A549 treated with DMSO at 1 μM for 4 hours (cell line): ENCODE measurements around the gene MLXIPL. TPM values are rescaled to one million over a fixed set of nuclear protein-coding genes. Genes with fewer than 3 reads are reported as not detected.

ENCODE experiments used
- total RNA-seq: library from RNA; stranded (reverse); fragments of 200-300 nt; extraction: Qiagen RNA extraction; gene quantifications from 5 replicates; pipeline ENCODE4 v1.2.3, GENCODE V29; 2022; ENCODE audit warnings: low read depth

MLXIPL gene, protein sequence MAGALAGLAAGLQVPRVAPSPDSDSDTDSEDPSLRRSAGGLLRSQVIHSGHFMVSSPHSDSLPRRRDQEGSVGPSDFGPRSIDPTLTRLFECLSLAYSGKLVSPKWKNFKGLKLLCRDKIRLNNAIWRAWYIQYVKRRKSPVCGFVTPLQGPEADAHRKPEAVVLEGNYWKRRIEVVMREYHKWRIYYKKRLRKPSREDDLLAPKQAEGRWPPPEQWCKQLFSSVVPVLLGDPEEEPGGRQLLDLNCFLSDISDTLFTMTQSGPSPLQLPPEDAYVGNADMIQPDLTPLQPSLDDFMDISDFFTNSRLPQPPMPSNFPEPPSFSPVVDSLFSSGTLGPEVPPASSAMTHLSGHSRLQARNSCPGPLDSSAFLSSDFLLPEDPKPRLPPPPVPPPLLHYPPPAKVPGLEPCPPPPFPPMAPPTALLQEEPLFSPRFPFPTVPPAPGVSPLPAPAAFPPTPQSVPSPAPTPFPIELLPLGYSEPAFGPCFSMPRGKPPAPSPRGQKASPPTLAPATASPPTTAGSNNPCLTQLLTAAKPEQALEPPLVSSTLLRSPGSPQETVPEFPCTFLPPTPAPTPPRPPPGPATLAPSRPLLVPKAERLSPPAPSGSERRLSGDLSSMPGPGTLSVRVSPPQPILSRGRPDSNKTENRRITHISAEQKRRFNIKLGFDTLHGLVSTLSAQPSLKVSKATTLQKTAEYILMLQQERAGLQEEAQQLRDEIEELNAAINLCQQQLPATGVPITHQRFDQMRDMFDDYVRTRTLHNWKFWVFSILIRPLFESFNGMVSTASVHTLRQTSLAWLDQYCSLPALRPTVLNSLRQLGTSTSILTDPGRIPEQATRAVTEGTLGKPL
- total RNA-seq = 0.25 to 1.4 TPM (median 1.0 TPM) in 5 replicates

DNA sequence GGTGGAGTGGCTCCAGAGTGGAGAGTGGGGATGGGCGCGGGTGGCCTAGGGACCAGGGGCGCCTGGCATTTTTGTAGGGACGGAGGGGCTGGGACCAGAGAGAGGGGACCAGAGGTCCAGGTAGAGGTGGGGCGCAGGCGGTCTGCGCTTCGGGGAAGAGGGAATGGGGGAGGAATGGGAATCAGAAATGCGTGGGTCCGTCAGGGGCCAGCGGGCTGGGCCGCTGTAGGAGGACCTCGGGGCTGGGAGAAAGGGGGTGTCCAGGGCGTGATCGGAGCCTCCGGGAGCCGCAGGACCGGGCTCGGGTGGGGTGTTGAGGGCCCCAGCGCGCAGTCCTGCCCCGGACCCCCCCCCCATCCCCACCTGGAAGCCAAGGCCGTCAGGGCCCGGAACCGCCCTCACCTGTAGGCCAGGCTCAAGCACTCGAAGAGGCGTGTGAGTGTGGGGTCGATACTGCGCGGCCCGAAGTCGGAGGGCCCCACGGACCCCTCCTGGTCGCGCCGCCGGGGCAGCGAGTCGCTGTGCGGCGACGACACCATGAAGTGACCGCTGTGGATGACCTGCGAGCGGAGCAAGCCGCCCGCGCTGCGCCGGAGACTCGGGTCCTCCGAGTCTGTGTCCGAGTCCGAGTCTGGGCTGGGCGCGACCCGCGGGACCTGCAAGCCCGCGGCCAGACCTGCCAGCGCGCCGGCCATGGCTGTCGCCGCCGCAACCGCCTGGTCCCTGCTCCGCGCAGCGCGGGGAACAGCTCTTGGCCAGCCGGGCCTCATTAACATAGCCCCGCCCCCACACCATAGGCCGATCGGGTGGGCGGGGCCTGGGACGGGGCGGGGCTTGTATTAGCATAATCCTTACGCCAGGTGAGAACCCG lies at the start of gene MLXIPL:
Gene MLXIPL (minus strand): TSS at position 725 of the 871 bp plus-strand sequence. CDS start 30 bp downstream, at position 695.

DNA sequence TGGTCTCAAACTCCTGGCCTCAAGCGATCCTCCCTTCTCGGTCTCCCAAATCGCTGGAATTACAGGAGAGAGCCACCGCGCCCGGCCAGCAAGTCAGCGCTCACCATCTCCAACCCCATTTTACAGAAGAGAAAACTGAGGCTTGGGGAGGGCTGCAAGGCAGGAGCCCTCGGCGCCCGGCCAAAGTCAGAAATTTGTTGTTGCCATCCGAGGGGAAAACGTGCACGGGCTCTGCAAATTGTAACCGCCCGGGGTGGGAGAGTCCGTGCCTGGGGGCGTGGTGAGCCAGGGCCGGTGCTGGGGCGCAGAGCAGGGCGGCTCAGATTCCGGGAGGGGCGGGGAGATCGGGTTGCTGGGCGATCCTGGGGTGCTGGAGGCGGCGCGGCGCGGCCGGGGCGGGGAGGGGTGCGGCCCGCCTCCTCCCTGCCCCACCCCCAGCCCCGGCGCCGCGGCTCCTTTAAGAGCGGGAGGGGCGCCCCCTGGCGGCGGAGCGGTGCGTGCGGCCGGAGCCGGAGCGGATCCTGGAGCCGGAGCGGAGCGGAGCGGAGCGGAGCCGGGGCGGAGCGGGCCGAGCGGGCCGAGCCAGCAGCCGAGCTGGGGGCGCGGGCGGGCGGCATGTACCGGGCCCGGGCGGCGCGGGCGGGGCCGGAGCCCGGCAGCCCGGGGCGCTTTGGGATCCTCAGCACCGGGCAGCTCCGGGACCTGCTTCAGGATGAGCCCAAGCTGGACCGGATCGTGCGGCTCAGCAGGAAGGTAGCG lies 43.2 kb upstream of the MLXIPL start, which contains the start of gene VPS37D:
Gene VPS37D (plus strand): TSS at position 488 of the 759 bp plus-strand sequence. CDS start 128 bp downstream, at position 616.

DNA sequence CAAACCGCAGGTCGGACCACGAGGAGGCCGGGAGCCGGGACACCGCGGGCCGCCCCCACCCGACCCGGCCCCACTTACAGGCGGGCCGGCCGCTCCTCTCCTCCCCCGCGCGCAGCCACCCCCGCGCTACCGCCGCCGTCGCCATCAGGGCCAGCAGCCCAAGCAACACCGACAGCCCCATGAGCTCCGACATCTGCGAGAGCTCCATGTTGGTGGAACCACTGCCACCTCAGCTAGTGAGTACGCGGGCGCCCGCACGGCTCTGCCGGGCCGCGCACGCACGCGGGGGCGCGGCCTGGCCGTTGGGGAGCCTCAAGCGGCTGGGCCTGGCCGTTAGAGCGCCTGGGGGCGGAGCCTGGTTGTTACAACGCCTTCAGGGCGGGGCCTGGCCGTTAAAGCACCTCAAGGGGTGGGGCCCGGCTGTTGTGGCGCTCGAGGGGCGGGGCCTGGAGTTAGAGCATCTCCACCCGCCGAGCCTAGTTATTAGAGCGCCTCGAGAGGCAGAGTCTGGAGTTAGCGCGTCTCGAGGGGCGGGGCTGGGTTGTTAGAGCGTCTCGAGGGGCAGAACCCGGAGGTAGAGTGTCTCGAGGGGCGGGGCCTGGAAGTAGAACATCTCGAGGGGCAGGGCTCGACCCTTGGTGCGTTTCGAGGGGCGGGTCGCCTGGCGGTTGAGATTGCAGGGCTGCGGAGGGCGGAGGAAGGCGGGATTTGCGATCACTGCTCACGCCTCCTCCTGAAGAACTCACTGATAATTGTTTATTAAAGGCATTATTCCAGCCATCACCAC lies 45.8 kb downstream of the MLXIPL start, which contains the start of gene TBL2:
Gene TBL2 (minus strand): TSS at position 238 of the 787 bp plus-strand sequence. CDS start 30 bp downstream, at position 208.

DNA sequence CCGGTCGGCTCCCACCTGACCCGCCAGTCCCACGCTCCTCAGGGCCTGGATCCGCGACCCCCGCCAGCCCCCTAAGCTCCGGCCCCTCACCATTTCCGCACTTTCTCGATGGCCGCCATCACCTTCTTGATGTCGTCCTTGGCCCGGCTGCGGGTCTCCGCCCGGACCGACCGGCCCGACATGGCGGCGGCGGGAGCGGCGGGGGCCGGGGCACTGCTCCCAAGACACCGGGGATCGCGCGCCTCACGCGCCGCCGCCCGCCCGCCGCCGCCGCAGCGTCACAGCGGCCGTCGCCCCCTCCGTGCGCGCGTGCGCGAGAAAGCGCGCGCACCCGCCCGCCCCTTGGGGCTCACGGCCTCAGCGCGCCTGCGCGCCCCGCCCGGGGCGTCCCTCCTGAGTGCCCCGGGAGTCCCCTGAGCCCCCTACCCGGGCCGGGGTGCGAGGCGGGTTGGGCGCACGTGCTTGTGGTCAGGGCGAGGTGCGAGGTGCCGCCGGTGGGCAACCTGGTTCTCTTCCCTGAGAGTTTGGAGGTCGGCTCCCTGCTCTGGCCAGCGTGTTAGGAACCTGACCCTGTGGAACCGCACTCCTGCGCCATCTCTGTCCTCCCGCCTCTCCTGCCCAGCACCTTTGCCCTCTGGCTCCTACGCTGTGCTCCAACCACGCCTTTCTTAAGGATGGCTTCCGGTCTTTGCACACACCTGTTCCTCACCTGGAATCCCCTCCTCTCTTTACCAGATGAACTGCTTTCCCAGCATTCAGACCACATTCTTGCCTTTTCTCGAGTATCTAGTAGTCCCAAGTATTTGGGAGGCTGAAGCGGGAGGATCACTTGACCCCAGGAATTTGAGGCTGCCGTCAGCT lies 66.7 kb downstream of the MLXIPL start, which contains the start of gene BCL7B:
Gene BCL7B (minus strand): TSS at position 294 of the 861 bp plus-strand sequence. CDS start 112 bp downstream, at position 182.

Other genes with a start within 250 kb of the MLXIPL start
- gene FZD9, start 190.7 kb downstream of the MLXIPL start, total RNA-seq = 1.1 to 2.1 TPM (median 1.8 TPM) in 5 replicates
- 56.6 to 71.3 TPM (median 66.3 TPM) in 5 replicates for gene BAZ1B, start 102.2 kb downstream of the MLXIPL start, total RNA-seq
- 67.1 to 80.2 TPM (median 70.2 TPM) in 5 replicates for gene BCL7B, start 66.8 kb downstream of the MLXIPL start, total RNA-seq
- gene TBL2, start 45.9 kb downstream of the MLXIPL start, total RNA-seq = 51.8 to 55.5 TPM (median 54.3 TPM) in 5 replicates
- 3.1 to 5.5 TPM (median 4.4 TPM) in 5 replicates for gene VPS37D, start 43.3 kb upstream of the MLXIPL start, total RNA-seq
- 7.8 to 10.4 TPM (median 9.6 TPM) in 5 replicates for gene DNAJC30, start 58.9 kb upstream of the MLXIPL start, total RNA-seq
- gene BUD23, start 59.1 kb upstream of the MLXIPL start, total RNA-seq = 126 to 177 TPM (median 135 TPM) in 5 replicates
- 60.0 to 84.0 TPM (median 75.3 TPM) in 5 replicates for gene STX1A, start 95.1 kb upstream of the MLXIPL start, total RNA-seq
- 21.0 to 28.1 TPM (median 22.8 TPM) in 5 replicates for gene ABHD11, start 114.3 kb upstream of the MLXIPL start, total RNA-seq
- 1.6 to 3.7 TPM (median 2.8 TPM) in 5 replicates for gene CLDN3, start 145.7 kb upstream of the MLXIPL start, total RNA-seq
- gene CLDN4, start 206.5 kb upstream of the MLXIPL start, total RNA-seq = 4.4 to 6.6 TPM (median 5.7 TPM) in 5 replicates
- 9.0 to 12.3 TPM (median 10.8 TPM) in 5 replicates for gene METTL27, start 218.0 kb upstream of the MLXIPL start, total RNA-seq
- 0.19 to 0.23 TPM in 2 of 5 replicates, not detected in the others for gene TMEM270, start 236.6 kb upstream of the MLXIPL start, total RNA-seq